SJCRH30 (cell line): Measurements from ENCODE around the gene RCOR1. TPM values are rescaled to one million over a fixed set of nuclear protein-coding genes. Genes with fewer than 3 reads are reported as not detected.
A peak's percentile ranks its signal among the peaks of the same experiment; 100 is the strongest.
"Not testable (repeated sequence)": the region's sequence is repeated elsewhere in the genome, so short reads cannot be mapped to it uniquely, and the experiment has no call there.

Experiments
- DNase-seq, 2 experiments: peaks; one replicate each; pipeline ENCODE4 v3.0.0-alpha.2; 2015 to 2020
- H3K27ac ChIP-seq: fragments of 250-450 bp; sonication (Bioruptor Pico); 2 replicates; pipeline ENCODE4 v1.5.1; 2020; ENCODE audit warnings: mild to moderate bottlenecking, moderate library complexity
- H3K27me3 ChIP-seq: fragments of 250-450 bp; sonication (Bioruptor Pico); 2 replicates; pipeline ENCODE4 v1.5.1; 2020; ENCODE audit warnings: mild to moderate bottlenecking, moderate library complexity
- H3K36me3 ChIP-seq: fragments of 250-450 bp; sonication (Bioruptor Pico); 2 replicates; pipeline ENCODE4 v1.5.1; 2020; ENCODE audit warnings: mild to moderate bottlenecking, moderate library complexity
- H3K4me1 ChIP-seq: fragments of 250-450 bp; sonication (Bioruptor Pico); 2 replicates; pipeline ENCODE4 v1.5.1; 2020; ENCODE audit warnings: mild to moderate bottlenecking, moderate library complexity
- H3K4me3 ChIP-seq: fragments of 250-450 bp; sonication (Bioruptor Pico); 2 replicates; pipeline ENCODE4 v1.5.1; 2020; ENCODE audit warnings: mild to moderate bottlenecking, moderate library complexity
- H3K9me3 ChIP-seq: fragments of 250-450 bp; sonication (Bioruptor Pico); replicated peaks from 2 replicates; pipeline ENCODE4 v1.5.1; 2020; ENCODE audit warnings: mild to moderate bottlenecking, moderate library complexity
- total RNA-seq: library from RNA; depleted of rRNA; stranded (reverse); fragments of >200 nt; shearing (Covaris generic); gene quantifications from 2 replicates; pipeline ENCODE4 v1.2.3, GENCODE V29; 2014

Gene RCOR1
- total RNA-seq, 1 experiment from 2014 or later, result 18.2 TPM

- H3K4me1 ChIP-seq, result peaks cover 10% of the 10 kb centered on the region
- H3K9me3 ChIP-seq, result no peaks in the 10 kb centered on the region
- H3K27ac ChIP-seq, result no peak overlapping the region
- H3K4me3 ChIP-seq, result peak overlapping the region; percentile 95
- no peaks in the 10 kb centered on the region for H3K27me3 ChIP-seq
- H3K36me3 ChIP-seq, result peaks cover 7% of the 10 kb centered on the region; the same call in 1 of the 2 replicates
- peak; percentile 60 to 73 for DNase-seq
These were observed 2.2 kb downstream of the RCOR1 start for GRCh38 chr14:102594514-102595175.

GRCh38 chr14:102601378-102601925 is 9.0 kb downstream of the RCOR1 start:
- Histone ChIP-seq H3K36me3 (0 out of 2 replicates have a peak, but pooled peaks cover 9% of the 10 kb centered on the region), H3K4me3 (no peak overlapping the region), H3K27me3 (no peaks in the 10 kb centered on the region), H3K9me3 (no peaks in the 10 kb centered on the region), H3K27ac (no peak overlapping the region), H3K4me1 (peaks cover 15% of the 10 kb centered on the region)
- DNase-seq, result peak; percentile 33 to 67

- H3K27me3 ChIP-seq, result no peaks in the 10 kb centered on the region
These were observed 10.2 kb downstream of the RCOR1 start for GRCh38 chr14:102602421-102603292.

GRCh38 chr14:102603293-102603907 is 11.0 kb downstream of the RCOR1 start:
- Histone ChIP-seq H3K27ac (no peak overlapping the region), H3K36me3 (0 out of 2 replicates have a peak, but pooled peaks cover 9% of the 10 kb centered on the region), H3K9me3 (no peaks in the 10 kb centered on the region), H3K4me1 (peaks cover 15% of the 10 kb centered on the region), H3K4me3 (no peak overlapping the region), H3K27me3 (no peaks in the 10 kb centered on the region)
- DNase-seq, result no peak

More at GRCh38 chr14:102602421-102603292, 10.2 kb downstream of the RCOR1 start:
- Histone ChIP-seq H3K36me3 (0 out of 2 replicates have a peak, but pooled peaks cover 9% of the 10 kb centered on the region), H3K4me1 (peaks cover 15% of the 10 kb centered on the region), H3K4me3 (no peak overlapping the region), H3K9me3 (no peaks in the 10 kb centered on the region), H3K27ac (no peak overlapping the region)
- DNase-seq, result no peak

DNA sequence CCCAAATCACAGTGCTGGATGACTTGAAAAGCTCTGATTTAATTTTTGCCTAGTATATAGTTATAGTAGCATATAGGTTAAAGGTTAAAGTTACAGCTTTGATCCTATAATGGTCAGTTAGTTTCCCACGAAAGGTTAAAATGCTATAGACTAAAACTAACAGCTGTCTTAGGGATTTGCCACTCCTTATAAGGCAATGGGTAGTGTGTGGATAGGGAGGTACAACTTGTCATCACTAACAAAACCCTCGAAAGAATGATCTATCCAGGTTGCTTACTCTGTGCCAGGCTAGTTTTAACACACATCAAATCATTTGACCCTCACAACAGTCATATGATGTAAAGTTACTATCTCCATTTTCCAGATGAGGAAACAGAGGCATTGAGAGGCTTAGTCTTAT is 11.7 kb downstream of the RCOR1 start:
- Histone ChIP-seq H3K27ac (no peak overlapping the region), H3K36me3 (0 out of 2 replicates have a peak, but pooled peaks cover 8% of the 10 kb centered on the region), H3K4me1 (peaks cover 15% of the 10 kb centered on the region), H3K27me3 (no peaks in the 10 kb centered on the region), H3K9me3 (no peaks in the 10 kb centered on the region), H3K4me3 (no peak overlapping the region)
- DNase-seq, result no peak

- no peaks in the 10 kb centered on the region for H3K9me3 ChIP-seq
These were observed 12.6 kb downstream of the RCOR1 start for GRCh38 chr14:102605029-102605428.

DNA sequence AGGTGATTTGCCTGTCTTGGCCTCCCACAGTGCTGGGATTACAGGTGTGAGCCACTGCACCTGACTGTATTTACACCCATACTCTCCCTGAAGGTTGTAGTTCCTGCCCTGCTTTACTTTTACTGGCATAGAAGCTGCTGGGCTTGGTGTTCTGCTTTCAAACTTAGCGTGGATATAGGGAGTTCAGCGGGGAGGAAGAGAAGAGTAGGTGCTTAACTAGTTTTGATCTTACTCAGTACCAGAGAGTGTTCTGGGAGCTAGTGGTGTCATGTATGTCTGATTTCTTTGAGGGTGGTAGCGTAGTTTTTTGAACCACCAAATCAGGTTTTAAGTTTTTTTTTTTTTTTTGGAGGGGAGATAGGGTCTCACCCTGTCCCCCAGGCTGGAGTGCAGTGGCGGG is 13.8 kb downstream of the RCOR1 start:
- H3K36me3 ChIP-seq, result peaks cover 2% of the 10 kb centered on the region; the same call in 1 of the 2 replicates
- no peak overlapping the region for H3K27ac ChIP-seq
- H3K4me1 ChIP-seq, result peaks cover 12% of the 10 kb centered on the region
- H3K9me3 ChIP-seq, result no peaks in the 10 kb centered on the region
- H3K4me3 ChIP-seq, result no peak overlapping the region
- DNase-seq, result no peak
- no peaks in the 10 kb centered on the region for H3K27me3 ChIP-seq

More at GRCh38 chr14:102605029-102605428, 12.6 kb downstream of the RCOR1 start:
- H3K27ac ChIP-seq, result no peak overlapping the region
- peaks cover 2% of the 10 kb centered on the region; the same call in 1 of the 2 replicates for H3K36me3 ChIP-seq
- peaks cover 15% of the 10 kb centered on the region for H3K4me1 ChIP-seq
- no peak for DNase-seq
- H3K27me3 ChIP-seq, result no peaks in the 10 kb centered on the region
- H3K4me3 ChIP-seq, result no peak overlapping the region

DNA sequence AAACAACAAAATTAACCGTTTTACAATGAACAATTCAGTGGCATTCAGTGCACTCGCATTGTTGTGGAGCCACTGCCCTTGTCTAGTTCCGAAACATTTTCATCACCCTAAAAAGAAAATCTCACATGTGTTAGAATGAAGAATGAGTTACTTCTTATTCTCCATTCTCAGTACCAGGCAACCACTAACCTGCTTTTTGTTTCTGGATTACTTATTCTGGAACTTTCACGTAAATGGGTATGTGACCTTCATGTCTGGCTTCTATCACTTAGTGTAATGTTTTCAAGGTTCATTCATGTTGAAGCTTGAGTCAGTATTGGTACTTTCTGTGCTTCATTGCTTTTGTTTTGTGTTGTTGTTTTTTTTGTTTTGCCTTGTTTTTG is 15.6 kb downstream of the RCOR1 start:
- no peaks in the 10 kb centered on the region for H3K27me3 ChIP-seq
- no peak for DNase-seq
- peaks cover 10% of the 10 kb centered on the region for H3K4me1 ChIP-seq
- H3K36me3 ChIP-seq, result no peaks in the 10 kb centered on the region; the same call in 1 of the 2 replicates
- no peak overlapping the region for H3K27ac ChIP-seq
- no peaks in the 10 kb centered on the region for H3K9me3 ChIP-seq
- H3K4me3 ChIP-seq, result no peak overlapping the region

- Histone ChIP-seq H3K36me3 (peaks cover 6% of the 10 kb centered on the region; the same call in 1 of the 2 replicates), H3K4me3 (no peak overlapping the region), H3K4me1 (no peaks in the 10 kb centered on the region), H3K9me3 (no peaks in the 10 kb centered on the region), H3K27me3 (no peaks in the 10 kb centered on the region), H3K27ac (no peak overlapping the region)
- DNase-seq, result no peak
These were observed 18.7 kb downstream of the RCOR1 start for GRCh38 chr14:102610968-102611811.

- Histone ChIP-seq H3K4me3 (no peak overlapping the region), H3K4me1 (no peaks in the 10 kb centered on the region), H3K27me3 (no peaks in the 10 kb centered on the region), H3K9me3 (no peaks in the 10 kb centered on the region), H3K27ac (no peak overlapping the region), H3K36me3 (peaks cover 6% of the 10 kb centered on the region; the same call in 1 of the 2 replicates)
- DNase-seq, result no peak
These were observed 23.9 kb downstream of the RCOR1 start for GRCh38 chr14:102616318-102616717.

DNA sequence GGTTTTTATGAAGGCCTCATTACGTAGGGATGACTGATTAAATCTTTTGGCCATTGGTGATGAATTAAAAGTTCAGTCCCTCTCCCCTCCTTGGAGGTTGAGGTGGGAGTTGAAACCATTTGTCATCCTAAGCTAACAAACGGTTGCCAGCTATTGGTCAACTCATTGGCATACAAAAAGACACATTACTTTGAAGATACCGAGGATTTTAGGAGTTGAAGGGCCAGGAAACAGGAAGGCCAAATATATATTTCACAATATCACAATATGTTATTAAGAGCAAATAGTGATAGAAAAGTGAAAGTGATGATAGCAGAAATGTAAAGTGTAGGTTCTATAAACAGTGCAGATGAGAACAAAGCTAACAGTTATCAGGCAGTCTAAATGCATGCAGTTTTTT is 24.4 kb downstream of the RCOR1 start:
- Histone ChIP-seq H3K27ac (no peak overlapping the region), H3K4me3 (no peak overlapping the region), H3K9me3 (no peaks in the 10 kb centered on the region), H3K27me3 (no peaks in the 10 kb centered on the region), H3K36me3 (peaks cover 6% of the 10 kb centered on the region; the same call in 1 of the 2 replicates), H3K4me1 (no peaks in the 10 kb centered on the region)
- DNase-seq, result no peak

GRCh38 chr14:102619012-102619411 is 26.6 kb downstream of the RCOR1 start:
- H3K27ac ChIP-seq, H3K4me1 ChIP-seq, H3K9me3 ChIP-seq, H3K4me3 ChIP-seq, H3K36me3 ChIP-seq, H3K27me3 ChIP-seq, DNase-seq: not testable (repeated sequence)

DNA sequence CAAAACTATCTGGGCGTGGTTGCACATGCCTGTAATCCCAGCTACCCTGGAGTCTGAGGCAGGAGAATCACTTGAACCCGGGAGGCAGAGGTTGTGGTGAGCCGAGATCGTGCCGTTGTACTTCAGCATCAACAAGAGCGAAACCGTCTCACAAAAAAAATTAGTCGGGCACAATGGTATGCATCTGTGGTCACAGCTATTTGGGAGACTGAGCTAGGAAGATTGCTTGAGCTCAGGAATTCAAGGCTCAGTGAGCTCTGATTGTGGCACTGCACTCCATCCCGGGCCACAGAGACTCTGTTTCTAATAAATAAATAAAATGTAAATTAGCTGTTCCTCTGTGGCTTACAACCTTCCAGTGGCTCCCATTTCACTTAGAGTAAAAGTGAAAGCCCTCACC is 28.0 kb downstream of the RCOR1 start:
- H3K27ac ChIP-seq, result no peak overlapping the region
- H3K4me1 ChIP-seq, result no peaks in the 10 kb centered on the region
- peaks cover 6% of the 10 kb centered on the region; the same call in 1 of the 2 replicates for H3K36me3 ChIP-seq
- H3K4me3 ChIP-seq, result no peak overlapping the region
- no peaks in the 10 kb centered on the region for H3K27me3 ChIP-seq
- no peak for DNase-seq
- H3K9me3 ChIP-seq, result no peaks in the 10 kb centered on the region
